Gastroesophageal sphincter (tissue), 4 donors: ENCODE measurements around the gene HAP1. TPM values are rescaled to one million over a fixed set of nuclear protein-coding genes. Genes with fewer than 3 reads are reported as not detected.

Source experiments
- ATAC-seq: fragments of 150-250 bp; one replicate; pipeline ENCODE4 v1.9.1; 2016; ENCODE audit warnings: mild to moderate bottlenecking, moderate library complexity
- H3K27ac ChIP-seq, 4 donors: fragments of 200-600 bp; sonication (generic) in 3 of 4; 1 replicate in 3 of 4; 2 replicates in 1 of 4; pipeline ENCODE4 v1.5.1; 2016 to 2019
- H3K27me3 ChIP-seq: fragments of 200-600 bp; sonication (generic); one replicate; pipeline ENCODE4 v1.5.1; 2019
- H3K36me3 ChIP-seq, 2 donors: fragments of 200-600 bp; sonication (generic); one replicate each; pipeline ENCODE4 v1.5.1; 2019; ENCODE audit warnings: control low read depth in 1 of 2
- H3K4me1 ChIP-seq, 3 donors: fragments of 200-600 bp; sonication (generic); 1 replicate in 2 of 3; 2 replicates in 1 of 3; pipeline ENCODE4 v1.5.1; 2016 to 2019; ENCODE audit warnings: control low read depth in 2 of 3
- H3K4me3 ChIP-seq, 2 donors: fragments of 200-600 bp; sonication (generic); one replicate each; pipeline ENCODE4 v1.5.1; 2019; ENCODE audit warnings: mild to moderate bottlenecking in 1 of 2, moderate library complexity in 1 of 2
- H3K9me3 ChIP-seq, 3 donors: fragments of 200-600 bp; sonication (generic); one replicate each; pipeline ENCODE4 v1.5.1; 2017 to 2019; ENCODE audit warnings: control low read depth in 2 of 3
- CTCF ChIP-seq, 4 experiments: fragments of 200-600 bp in 2 of 4; fragments of 450-650 bp in 2 of 4; sonication (generic) in 1 of 4; IDR thresholded peaks; one replicate each; pipeline ENCODE4 v1.5.1; 2017 to 2019; ENCODE audit warnings: antibody characterized with exemption in 4 of 4, mild to moderate bottlenecking in 2 of 4, moderate library complexity in 2 of 4
- EP300 ChIP-seq: sonication (generic); formaldehyde crosslinking; IDR thresholded peaks from one replicate; pipeline ENCODE4 v1.6.1; 2017; ENCODE audit warnings: antibody characterized with exemption, mild to moderate bottlenecking
- POLR2A ChIP-seq, 2 donors: fragments of 450-650 bp; IDR thresholded peaks; one replicate each; pipeline ENCODE4 v1.6.1; 2017; ENCODE audit warnings: antibody characterized with exemption in 2 of 2, mild to moderate bottlenecking in 2 of 2, moderate library complexity in 1 of 2
- POLR2AphosphoS5 ChIP-seq: sonication (generic); formaldehyde crosslinking; IDR thresholded peaks from one replicate; pipeline ENCODE4 v1.6.1; 2017; ENCODE audit warnings: antibody characterized with exemption
- WGBS, 2 donors: methylation state at CpG; one replicate each; pipeline ENCODE4 v1.1.5; 2018; ENCODE audit warnings: low coverage in 1 of 2; 5-methylcytosine and 5-hydroxymethylcytosine counted together
- total RNA-seq, 4 donors: library from RNA; depleted of rRNA; stranded (reverse); fragments of >200 nt; gene quantifications; one replicate each; pipeline ENCODE4 v1.1.0, GENCODE V29; 2016

Gene HAP1
- total RNA-seq, 4 donors from 2014 or later = 0.54 TPM; not detected in 3

- no peak for ATAC-seq
These were observed 9.9 kb downstream of the HAP1 start for GRCh38 chr17:41724476-41725050.

GRCh38 chr17:41723801-41724475, 10.5 kb downstream of the HAP1 start:
- Histone ChIP-seq H3K27me3 (peaks cover 11% of the 10 kb centered on the region), H3K4me3 (no peak overlapping the region), H3K9me3 (no peaks in the 10 kb centered on the region), H3K36me3 (no peaks in the 10 kb centered on the region), H3K4me1 (no peaks in the 10 kb centered on the region), H3K27ac (no peak overlapping the region)
- TF ChIP-seq EP300 (no peak), POLR2AphosphoS5 (no peak), POLR2A (IDR thresholded peaks at IDR 0.05) (no peak), CTCF (IDR thresholded peaks at IDR 0.05) (no peak)
- ATAC-seq = no peak
- 84% methylated on average over 4 of the region's 12 CpGs; no CpG with 5 or more reads in 1 of the 2 donors for WGBS, 2 donors

More at GRCh38 chr17:41724476-41725050, 9.9 kb downstream of the HAP1 start:
- H3K9me3 ChIP-seq = no peaks in the 10 kb centered on the region
- no peak overlapping the region for H3K27ac ChIP-seq
- peaks cover 13% of the 10 kb centered on the region for H3K27me3 ChIP-seq
- H3K4me1 ChIP-seq = no peaks in the 10 kb centered on the region
- no peak overlapping the region for H3K4me3 ChIP-seq
- H3K36me3 ChIP-seq = no peaks in the 10 kb centered on the region
- 52% methylated on average over 6 of the region's 17 CpGs; no CpG with 5 or more reads in 1 of the 2 donors for WGBS, 2 donors
- TF ChIP-seq POLR2AphosphoS5 (no peak), EP300 (no peak), CTCF (IDR thresholded peaks at IDR 0.05) (no peak), POLR2A (IDR thresholded peaks at IDR 0.05) (no peak)

GRCh38 chr17:41722231-41722630, 12.2 kb downstream of the HAP1 start:
- H3K9me3 ChIP-seq = no peaks in the 10 kb centered on the region
- no peaks in the 10 kb centered on the region for H3K36me3 ChIP-seq
- H3K27me3 ChIP-seq = peaks cover 5% of the 10 kb centered on the region
- H3K27ac ChIP-seq = no peak overlapping the region
- no peak for ATAC-seq
- H3K4me1 ChIP-seq = no peaks in the 10 kb centered on the region
- no peak overlapping the region for H3K4me3 ChIP-seq
- TF ChIP-seq POLR2AphosphoS5 (no peak), EP300 (no peak), CTCF (IDR thresholded peaks at IDR 0.05) (no peak), POLR2A (IDR thresholded peaks at IDR 0.05) (no peak)
- WGBS, 2 donors = 83 to 100% methylated on average over 3 to 4 of the region's 7 CpGs

GRCh38 chr17:41718287-41718645, 16.2 kb downstream of the HAP1 start:
- H3K4me3 ChIP-seq = no peak overlapping the region
- H3K4me1 ChIP-seq = no peaks in the 10 kb centered on the region
- ATAC-seq = no peak
- H3K27me3 ChIP-seq = no peaks in the 10 kb centered on the region
- WGBS, 2 donors = 43% methylated on average over 4 of the region's 5 CpGs; no CpG with 5 or more reads in 1 of the 2 donors
- H3K9me3 ChIP-seq = no peaks in the 10 kb centered on the region
- no peaks in the 10 kb centered on the region for H3K36me3 ChIP-seq
- H3K27ac ChIP-seq = no peak overlapping the region
- TF ChIP-seq CTCF (IDR thresholded peaks at IDR 0.05) = no peak
- no peak for TF ChIP-seq EP300
- TF ChIP-seq POLR2AphosphoS5 = no peak
- TF ChIP-seq POLR2A (IDR thresholded peaks at IDR 0.05) = no peak
